DOHH2 (cell line): Measurements from ENCODE around the gene BCL2A1.
"Not testable (repeated sequence)": the region's sequence is repeated elsewhere in the genome, so short reads cannot be mapped to it uniquely, and the experiment has no call there.

Source experiments
- EZH2phosphoT487 ChIP-seq: fragments of 200-600 bp; sonication (generic); IDR thresholded peaks from 2 replicates; pipeline ENCODE4 v1.6.1; 2017; ENCODE audit warnings: borderline replicate concordance, mild to moderate bottlenecking, antibody characterized with exemption, low read length, moderate library complexity, mixed read lengths
- TF ChIP-seq, protein P1 (sequence below): fragments of 200-600 bp; sonication (generic); IDR thresholded peaks from one replicate; pipeline ENCODE4 v1.5.1; 2014; ENCODE audit warnings: antibody characterized with exemption, mild to moderate bottlenecking, low read depth, low read length; ENCODE audit not compliant: poor library complexity, severe bottlenecking

- TF ChIP-seq, protein P1, sequence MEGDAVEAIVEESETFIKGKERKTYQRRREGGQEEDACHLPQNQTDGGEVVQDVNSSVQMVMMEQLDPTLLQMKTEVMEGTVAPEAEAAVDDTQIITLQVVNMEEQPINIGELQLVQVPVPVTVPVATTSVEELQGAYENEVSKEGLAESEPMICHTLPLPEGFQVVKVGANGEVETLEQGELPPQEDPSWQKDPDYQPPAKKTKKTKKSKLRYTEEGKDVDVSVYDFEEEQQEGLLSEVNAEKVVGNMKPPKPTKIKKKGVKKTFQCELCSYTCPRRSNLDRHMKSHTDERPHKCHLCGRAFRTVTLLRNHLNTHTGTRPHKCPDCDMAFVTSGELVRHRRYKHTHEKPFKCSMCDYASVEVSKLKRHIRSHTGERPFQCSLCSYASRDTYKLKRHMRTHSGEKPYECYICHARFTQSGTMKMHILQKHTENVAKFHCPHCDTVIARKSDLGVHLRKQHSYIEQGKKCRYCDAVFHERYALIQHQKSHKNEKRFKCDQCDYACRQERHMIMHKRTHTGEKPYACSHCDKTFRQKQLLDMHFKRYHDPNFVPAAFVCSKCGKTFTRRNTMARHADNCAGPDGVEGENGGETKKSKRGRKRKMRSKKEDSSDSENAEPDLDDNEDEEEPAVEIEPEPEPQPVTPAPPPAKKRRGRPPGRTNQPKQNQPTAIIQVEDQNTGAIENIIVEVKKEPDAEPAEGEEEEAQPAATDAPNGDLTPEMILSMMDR, result not testable (repeated sequence)
- not testable (repeated sequence) for TF ChIP-seq EZH2phosphoT487
Observed at GRCh38 chr15:80020149-80020548, 49.2 kb upstream of the BCL2A1 start.
